Endothelial cell of umbilical vein (primary cell): ENCODE data around the gene IP6K1. TPM values are rescaled to one million over a fixed set of nuclear protein-coding genes. Genes with fewer than 3 reads are reported as not detected.

Experiments
- BruUV-seq: library from RNA; stranded (reverse); fragments of 400-500 nt; replicated peaks from 2 replicates; lab custom pipeline; 2021; lab: Mats Ljungman, UMichigan
- CTCF ChIA-PET: fragments of 300-600, 350-600 bp; sonication (Branson Sonifier 250); formaldehyde crosslinking; loops from one replicate; lab custom pipeline; 2021; ENCODE audit warnings: antibody characterized with exemption, inconsistent platforms; lab: Charles Lee
- POLR2A ChIA-PET: fragments of 300-600, 350-600 bp; sonication (Branson Sonifier 250); formaldehyde crosslinking; loops from one replicate; lab custom pipeline; 2021; ENCODE audit warnings: antibody characterized with exemption, inconsistent platforms; lab: Charles Lee
- DNase-seq: peaks from one replicate; pipeline ENCODE4 v3.0.0-alpha.2; 2011; ENCODE audit warnings: low read depth, low spot score
- FAIRE-seq: peaks from 2 replicates; lab custom pipeline; 2011; peaks lifted over from hg19 to GRCh38; lab: Jason Lieb, UNC
- H2AFZ ChIP-seq: 2 replicates; pipeline ENCODE4 v1.6.0; 2012; ENCODE audit warnings: low read depth, low read length, control low read depth, inconsistent platforms
- H3K27ac ChIP-seq: 2 replicates; pipeline ENCODE4 v1.5.1; 2011; ENCODE audit warnings: low read depth, mild to moderate bottlenecking, control low read depth, low read length, moderate library complexity; ENCODE audit not compliant: insufficient read depth
- H3K27me3 ChIP-seq, 2 experiments: 2 replicates each; pipeline versions ENCODE4 v1.6.0 to v1.6.1; 2011; ENCODE audit warnings: low read length in 2 of 2, mixed read lengths in 1 of 2; ENCODE audit not compliant: control insufficient read depth in 2 of 2, insufficient read depth in 2 of 2
- H3K36me3 ChIP-seq, 2 experiments: 2 replicates in 1 of 2; 3 replicates in 1 of 2; pipeline ENCODE4 v1.5.1; 2011; ENCODE audit warnings: low read length in 2 of 2, mild to moderate bottlenecking in 1 of 2, moderate library complexity in 1 of 2; ENCODE audit not compliant: control insufficient read depth in 2 of 2, insufficient read depth in 2 of 2; ENCODE audit errors: extremely low read depth in 1 of 2
- H3K4me1 ChIP-seq: 3 replicates; pipeline ENCODE4 v1.5.1; 2011; ENCODE audit warnings: mild to moderate bottlenecking, low read length; ENCODE audit not compliant: control insufficient read depth, insufficient read depth; ENCODE audit errors: extremely low read depth
- H3K4me2 ChIP-seq: 2 replicates; pipeline ENCODE4 v1.6.1; 2011; ENCODE audit warnings: low read length, control low read depth, mixed read lengths; ENCODE audit not compliant: insufficient read depth
- H3K4me3 ChIP-seq, 3 experiments: fragments of 200-600 bp in 1 of 3; sonication (generic), shearing (Covaris generic) in 1 of 3; replicated peaks in 1 of 3; 2 replicates each; pipeline ENCODE4 v1.5.1; 2011 to 2016; ENCODE audit warnings: control low read depth in 3 of 3, low read length in 3 of 3, mild to moderate bottlenecking in 2 of 3, inconsistent platforms in 1 of 3, low read depth in 1 of 3, moderate library complexity in 1 of 3; ENCODE audit not compliant: insufficient read depth in 1 of 3
- H3K79me2 ChIP-seq: 2 replicates; pipeline ENCODE4 v1.6.0; 2012; ENCODE audit warnings: low read length, inconsistent platforms; ENCODE audit not compliant: control insufficient read depth, insufficient read depth
- H3K9ac ChIP-seq: replicated peaks from 2 replicates; pipeline ENCODE3; 2011; ENCODE audit warnings: low read length, control low read depth; ENCODE audit not compliant: insufficient read depth; ENCODE audit errors: extremely low read depth
- H3K9me1 ChIP-seq: replicated peaks from 3 replicates; pipeline ENCODE4 v1.6.0; 2011; ENCODE audit warnings: mild to moderate bottlenecking, low read length; ENCODE audit not compliant: control insufficient read depth, insufficient read depth; ENCODE audit errors: extremely low read depth
- H3K9me3 ChIP-seq: replicated peaks from 2 replicates; pipeline ENCODE4 v1.5.1; 2012; ENCODE audit warnings: low read length, inconsistent platforms; ENCODE audit not compliant: control insufficient read depth, insufficient read depth
- H4K20me1 ChIP-seq: replicated peaks from 2 replicates; pipeline ENCODE3; 2011; ENCODE audit warnings: mild to moderate bottlenecking, low read length; ENCODE audit not compliant: control insufficient read depth, insufficient read depth; ENCODE audit errors: extremely low read depth
- POLR2AphosphoS5 ChIP-seq: IDR thresholded peaks from 2 replicates; pipeline ENCODE4 v1.6.1; 2012; ENCODE audit warnings: low read depth, mild to moderate bottlenecking, control low read depth, low read length, moderate library complexity; ENCODE audit not compliant: insufficient read depth
- dilution Hi-C: fragments of 300-500 bp; cut with MboI; formaldehyde crosslinking; loops from one replicate; pipeline ENCODE4 v1.15.0; 2019; ENCODE audit warnings: low sequenced_read_pairs; ENCODE audit not compliant: extremely low pct_ligation_motif_present
- intact Hi-C: fragments of 100-400 bp; cut with micrococcal nuclease; formaldehyde crosslinking; loops from one replicate; pipeline ENCODE4 v1.10.0; 2022
- polyA plus RNA-seq, 4 experiments: library from polyadenylated mRNA; depleted of rRNA in 3 of 4; stranded (reverse) in 3 of 4; unstranded in 1 of 4; fragments of >200 nt; gene quantifications; 2 replicates each; pipeline versions ENCODE4 v1.2.1 to v1.2.3, GENCODE V29; 2011 to 2012; ENCODE audit warnings: missing spikeins in 1 of 4
- total RNA-seq: library from RNA; stranded (reverse); gene quantifications from 2 replicates; pipeline ENCODE4 v1.2.3, GENCODE V29; 2021
- TF ChIP-seq, protein P1 (sequence below): IDR thresholded peaks from 2 replicates; pipeline ENCODE4 v1.6.1; 2011; ENCODE audit not compliant: insufficient read depth, insufficient read length
- TF ChIP-seq, protein P2 (sequence below), 2 donors: IDR thresholded peaks; 1 replicate in 1 of 2; 2 replicates in 1 of 2; pipeline ENCODE4 v1.5.1; 2011; ENCODE audit warnings: low read length in 2 of 2, mild to moderate bottlenecking in 2 of 2, moderate library complexity in 2 of 2, control low read depth in 1 of 2, inconsistent platforms in 1 of 2, low read depth in 1 of 2; ENCODE audit not compliant: insufficient read depth in 1 of 2; ENCODE audit errors: extremely low read depth in 1 of 2

IP6K1 gene
- total and polyA plus RNA-seq, 2 donors (not counting 3 experiments of a cell fraction or from before 2014, with no cell fraction given) = 42.7 to 60.8 TPM

- TF ChIP-seq, protein P1, sequence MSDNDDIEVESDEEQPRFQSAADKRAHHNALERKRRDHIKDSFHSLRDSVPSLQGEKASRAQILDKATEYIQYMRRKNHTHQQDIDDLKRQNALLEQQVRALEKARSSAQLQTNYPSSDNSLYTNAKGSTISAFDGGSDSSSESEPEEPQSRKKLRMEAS = no peak
- TF ChIP-seq POLR2AphosphoS5 = peak; percentile 63
- Histone ChIP-seq H4K20me1 (no peaks in the 10 kb centered on the region), H3K9me3 (no peaks in the 10 kb centered on the region), H2AFZ (no peak overlapping the region), H3K79me2 (no peaks in the 10 kb centered on the region), H3K27me3 (no peaks in the 10 kb centered on the region), H3K9me1 (no peaks in the 10 kb centered on the region), H3K4me3 (peak overlapping the region in 2 of 3 experiments; percentile 31 to 86), H3K4me2 (peak overlapping the region; percentile 28), H3K27ac (peak overlapping the region; percentile 86), H3K36me3 (peaks cover 0 to 5% of the 10 kb centered on the region in 2 experiments), H3K4me1 (peaks cover 39% of the 10 kb centered on the region), H3K9ac (peak overlapping the region; percentile 75)
- CTCF ChIA-PET = interaction anchor here (0.7 to 12.4 kb wide), 10 partner anchors 8 to 135 kb away, joined by 3 to 545 read pairs (median 8); partner anchors contain the start of genes MON1A, RBM6 and UBA7
- no TSS peak for BruUV-seq
- peak; percentile 91 for FAIRE-seq
- intact Hi-C loops (loop anchor here (1.0 to 5.0 kb wide), 2 partner anchors 8 to 362 kb away; partner anchors contain the start of gene UBA7), dilution Hi-C loops (no loop called here)
- peak; percentile 93 for DNase-seq
- POLR2A ChIA-PET = interaction anchor here (1.2 to 1.9 kb wide), 3 partner anchors 8 to 34 kb away, joined by 4 to 8 read pairs (median 7); partner anchors contain the start of gene UBA7
Observed at GRCh38 chr3:49805367-49805782, 19.0 kb upstream of the IP6K1 start.

DNA sequence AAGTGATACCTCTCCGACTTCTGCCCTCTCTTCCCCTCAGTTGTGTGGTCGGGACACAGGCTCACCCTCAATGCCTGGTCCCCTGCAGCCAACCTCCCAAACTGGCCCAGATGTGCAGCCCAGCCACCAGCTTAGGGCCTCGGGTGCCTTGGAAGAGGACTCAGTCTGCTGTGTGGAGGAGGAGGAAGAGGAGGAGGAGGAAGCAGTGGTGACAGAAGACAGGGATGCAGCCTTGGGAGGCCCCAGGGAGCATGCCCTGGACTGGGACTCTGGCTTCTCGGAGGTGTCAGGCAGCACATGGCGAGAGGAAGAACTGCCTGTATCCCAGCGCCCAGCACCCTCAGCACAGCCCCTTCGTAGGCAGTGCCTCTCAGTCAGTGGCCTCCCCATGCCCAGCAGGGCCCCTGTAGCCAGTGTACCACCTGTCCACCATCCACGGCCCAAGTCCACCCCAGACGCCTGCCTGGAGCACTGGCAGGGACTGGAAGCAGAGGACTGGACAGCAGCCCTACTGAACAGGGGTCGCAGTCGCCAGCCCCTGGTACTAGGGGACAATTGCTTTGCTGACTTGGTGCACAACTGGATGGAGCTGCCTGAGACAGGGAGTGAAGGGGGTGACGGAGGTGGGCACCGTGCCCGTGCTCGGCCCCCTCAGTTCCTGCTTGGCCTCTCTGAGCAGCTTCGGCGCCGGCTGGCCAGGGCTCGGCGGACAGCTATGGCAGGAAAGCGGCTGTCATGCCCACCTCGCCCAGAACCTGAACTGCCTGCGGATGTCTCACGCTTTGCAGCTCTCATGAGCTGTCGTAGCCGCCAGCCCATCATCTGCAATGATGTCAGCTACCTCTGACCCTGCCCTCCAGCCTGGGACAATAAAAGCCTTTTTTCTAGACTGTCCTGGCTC is 18.0 kb upstream of the IP6K1 start:
- no peak overlapping the region for H3K9ac ChIP-seq
- peak overlapping the region in 2 of 3 experiments; percentile 76 to 86 for H3K4me3 ChIP-seq
- ChIA-PET CTCF (interaction anchor here (0.7 to 12.4 kb wide), 14 partner anchors 9 to 265 kb away, joined by 3 to 545 read pairs (median 10); partner anchors contain the start of genes IP6K1, MON1A and UBA7), POLR2A (interaction anchor here (1.2 to 1.9 kb wide), 3 partner anchors 9 to 35 kb away, joined by 7 to 15 read pairs (median 8); partner anchors contain the start of gene UBA7)
- DNase-seq (peak; percentile 54), FAIRE-seq (peak; percentile 71)
- BruUV-seq = no TSS peak
- TF ChIP-seq, protein P2, sequence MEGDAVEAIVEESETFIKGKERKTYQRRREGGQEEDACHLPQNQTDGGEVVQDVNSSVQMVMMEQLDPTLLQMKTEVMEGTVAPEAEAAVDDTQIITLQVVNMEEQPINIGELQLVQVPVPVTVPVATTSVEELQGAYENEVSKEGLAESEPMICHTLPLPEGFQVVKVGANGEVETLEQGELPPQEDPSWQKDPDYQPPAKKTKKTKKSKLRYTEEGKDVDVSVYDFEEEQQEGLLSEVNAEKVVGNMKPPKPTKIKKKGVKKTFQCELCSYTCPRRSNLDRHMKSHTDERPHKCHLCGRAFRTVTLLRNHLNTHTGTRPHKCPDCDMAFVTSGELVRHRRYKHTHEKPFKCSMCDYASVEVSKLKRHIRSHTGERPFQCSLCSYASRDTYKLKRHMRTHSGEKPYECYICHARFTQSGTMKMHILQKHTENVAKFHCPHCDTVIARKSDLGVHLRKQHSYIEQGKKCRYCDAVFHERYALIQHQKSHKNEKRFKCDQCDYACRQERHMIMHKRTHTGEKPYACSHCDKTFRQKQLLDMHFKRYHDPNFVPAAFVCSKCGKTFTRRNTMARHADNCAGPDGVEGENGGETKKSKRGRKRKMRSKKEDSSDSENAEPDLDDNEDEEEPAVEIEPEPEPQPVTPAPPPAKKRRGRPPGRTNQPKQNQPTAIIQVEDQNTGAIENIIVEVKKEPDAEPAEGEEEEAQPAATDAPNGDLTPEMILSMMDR (IDR thresholded peaks at IDR 0.05; ENCODE audit: extremely low read depth in 1 of 2, insufficient read depth in 1 of 2, low read depth in 1 of 2, low read length in 2 of 2) = no peak
- peak overlapping the region; percentile 86 for H3K27ac ChIP-seq
- no peaks in the 10 kb centered on the region for H4K20me1 ChIP-seq
- H3K36me3 ChIP-seq = peaks cover 0 to 4% of the 10 kb centered on the region in 2 experiments
- H3K9me3 ChIP-seq = no peaks in the 10 kb centered on the region
- intact Hi-C loops (loop anchor here (1.0 to 5.0 kb wide), 4 partner anchors 9 to 363 kb away; partner anchors contain the start of genes RBM5 and UBA7), dilution Hi-C loops (no loop called here)
- H3K4me1 ChIP-seq = peaks cover 39% of the 10 kb centered on the region
- H3K27me3 ChIP-seq = no peaks in the 10 kb centered on the region
- H2AFZ ChIP-seq = no peak overlapping the region
- H3K79me2 ChIP-seq = no peaks in the 10 kb centered on the region
- peak overlapping the region; percentile 50 for H3K4me2 ChIP-seq
- H3K9me1 ChIP-seq = no peaks in the 10 kb centered on the region
